Measurements from ENCODE around the gene SPATA20.

GRCh38 chr17:50573866-50574611, 27.1 kb downstream of the SPATA20 start:
- TF ChIP-seq CTCF (IDR thresholded peaks at IDR 0.05; ENCODE audit: low read length) (no peak), EZH2phosphoT487 (IDR thresholded peaks at IDR 0.05; ENCODE audit: low read length) (no peak)

Measured in MM.1S (cell line).